Stimulated activated CD4-positive, alpha-beta T cell treated with anti-CD3 and anti-CD28 coated beads, Interleukin-12 subunit alpha, Interleukin-12 subunit beta, amount 100 ng/mL, for 24 hours (primary cell): ENCODE data around the gene EML6.

Experiments used
- DNase-seq, 2 experiments: peaks; one replicate each; pipeline ENCODE4 v3.0.0-alpha.2; 2020; ENCODE audit warnings: low read depth in 2 of 2

EML6 gene

DNA sequence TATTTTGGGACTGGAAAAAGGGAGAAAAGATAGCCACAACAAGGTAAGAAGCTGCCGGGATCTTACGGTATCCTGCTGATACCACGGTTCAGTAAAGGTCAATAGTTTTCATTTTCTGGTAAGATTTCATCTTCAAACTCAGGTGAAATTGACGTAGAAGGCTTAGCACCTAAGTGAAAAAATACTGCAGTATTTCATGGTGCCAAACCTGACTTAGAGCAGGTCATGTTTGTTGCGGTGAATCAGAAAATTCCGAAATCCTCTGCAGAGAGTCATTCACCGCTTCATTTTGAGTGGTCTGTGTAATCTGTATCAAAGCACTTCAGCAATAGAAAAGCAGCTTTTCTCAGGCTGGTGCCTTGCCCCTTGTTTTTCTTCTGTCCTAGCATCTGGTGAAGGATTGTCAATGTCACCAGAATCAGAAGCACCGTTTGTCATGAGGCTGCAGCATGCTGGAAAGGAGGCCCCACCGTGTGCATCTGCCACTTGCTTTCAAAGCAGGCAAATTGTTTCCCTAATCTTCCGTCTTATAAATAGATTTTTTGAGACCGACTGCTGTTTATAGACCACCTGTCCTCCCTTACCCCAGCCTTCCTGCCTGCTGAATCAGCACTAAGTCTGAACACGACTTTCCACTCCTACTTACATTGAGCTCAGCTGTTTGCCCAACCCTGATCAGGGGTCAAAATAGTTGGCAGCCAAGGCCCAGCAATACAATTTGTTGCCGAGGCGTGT, 156.3 kb downstream of the EML6 start:
- no peak for DNase-seq

- DNase-seq, result no peak
These were observed 157.0 kb downstream of the EML6 start for GRCh38 chr2:54880428-54880827.

DNA sequence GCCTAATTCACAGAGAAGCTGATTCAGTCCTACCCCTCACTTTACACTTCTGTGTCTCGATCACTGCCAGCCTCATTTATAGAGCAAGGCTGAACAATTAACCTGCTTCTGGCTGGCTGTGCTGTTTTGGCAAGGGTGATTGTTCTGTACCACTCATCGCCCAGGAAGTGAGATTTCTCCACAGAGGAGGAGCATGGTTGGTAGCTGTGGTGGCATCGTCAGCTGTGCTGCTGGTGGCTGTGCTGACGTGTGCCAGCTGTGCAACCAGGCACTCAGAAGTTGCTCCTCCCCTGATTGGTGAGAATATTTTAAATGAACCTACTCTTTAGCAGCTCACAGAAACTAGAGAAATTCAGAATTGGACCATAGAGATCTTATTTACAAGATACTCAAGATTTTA, 158.3 kb downstream of the EML6 start:
- no peak for DNase-seq

DNA sequence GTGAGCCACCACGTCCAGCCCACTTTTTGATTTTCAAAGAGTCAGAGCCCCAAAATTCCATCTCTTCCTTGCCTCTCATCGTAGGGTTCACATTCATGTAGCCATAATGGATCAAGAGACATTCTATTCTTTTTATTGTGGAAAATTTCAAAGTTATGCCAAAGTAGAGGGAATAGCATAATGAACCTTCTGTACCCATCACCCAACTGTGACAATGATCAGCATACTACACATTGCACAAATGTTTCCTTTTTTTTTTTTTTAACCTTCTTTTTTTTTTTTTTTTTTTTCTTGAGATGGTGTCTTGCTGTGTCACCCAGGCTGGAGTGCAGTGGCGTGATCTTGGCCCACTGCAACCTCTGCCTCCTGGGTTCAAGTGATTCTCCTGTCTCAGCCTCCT, 162.4 kb downstream of the EML6 start:
- no peak for DNase-seq

DNA sequence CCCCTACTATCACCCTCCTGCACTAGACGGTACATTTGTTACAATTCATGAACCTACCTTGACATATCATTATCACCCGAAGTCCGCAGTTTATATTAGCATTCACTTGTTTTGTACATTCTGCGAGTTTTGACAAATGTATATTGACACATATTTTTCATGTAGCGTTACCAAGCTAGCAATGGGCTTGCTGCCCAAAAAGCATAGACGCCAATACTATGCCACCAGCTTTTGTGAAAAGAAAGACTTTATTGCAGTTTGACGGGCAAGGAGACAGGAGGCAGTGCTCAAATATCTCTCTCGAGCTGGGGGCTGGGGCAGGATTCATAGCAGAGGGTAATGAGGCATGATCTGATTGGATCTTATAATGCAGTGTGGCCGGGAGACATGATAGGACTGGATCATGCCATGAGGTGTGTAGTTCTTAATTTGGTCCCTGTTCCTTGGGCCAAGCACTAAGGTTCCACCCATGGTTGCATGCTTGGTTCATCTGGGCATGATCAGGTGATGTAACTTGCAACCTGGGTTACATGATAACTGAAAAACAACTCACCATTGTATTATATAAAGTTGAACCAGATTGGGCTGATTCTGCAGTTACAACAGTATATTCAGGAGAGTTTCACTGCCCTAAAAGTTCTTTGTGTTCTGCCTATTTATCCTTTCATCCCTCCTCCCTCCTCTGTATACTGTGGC, 164.5 kb downstream of the EML6 start:
- no peak for DNase-seq

DNA sequence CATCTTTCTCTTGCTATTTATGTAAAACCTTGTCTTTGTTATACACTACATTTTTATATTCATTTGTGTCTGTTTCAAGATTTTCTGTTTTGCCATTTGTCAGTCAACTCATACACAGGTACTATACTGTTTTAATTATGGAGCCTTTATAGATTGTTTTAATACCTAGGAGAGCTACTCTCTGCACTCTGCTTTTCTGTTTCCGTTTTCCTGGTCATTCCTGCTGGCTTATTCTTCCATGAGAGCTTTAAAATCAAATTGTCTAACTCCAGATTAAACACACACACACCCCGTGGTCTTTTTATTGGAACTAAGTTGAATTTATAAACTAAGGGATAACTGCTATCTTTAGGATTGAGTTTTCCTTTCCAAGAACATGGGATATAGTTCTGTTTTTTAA, 165.6 kb downstream of the EML6 start:
- no peak for DNase-seq

DNA sequence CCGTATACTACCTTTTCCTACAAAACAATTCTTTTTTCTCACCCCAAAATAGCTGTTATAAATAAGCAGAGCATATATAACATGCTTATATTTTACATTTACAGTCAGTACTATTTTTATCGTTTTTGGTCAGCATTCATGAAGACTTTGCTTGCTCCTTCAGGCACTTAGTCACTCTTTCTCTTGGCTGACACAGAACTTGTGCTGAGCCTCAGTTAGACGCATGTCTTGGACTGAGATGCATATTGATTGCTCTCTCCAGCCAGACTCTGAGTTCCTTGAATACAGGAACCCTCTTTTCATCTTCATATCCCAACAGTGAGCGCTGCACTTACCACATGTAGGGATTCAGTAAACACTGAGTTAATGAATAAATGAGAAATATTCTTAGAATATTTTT, 168.4 kb downstream of the EML6 start:
- DNase-seq, result no peak

GRCh38 chr2:54894467-54894866, 171.0 kb downstream of the EML6 start:
- DNase-seq, result no peak

GRCh38 chr2:54895730-54896129, 172.3 kb downstream of the EML6 start:
- DNase-seq, result no peak

DNA sequence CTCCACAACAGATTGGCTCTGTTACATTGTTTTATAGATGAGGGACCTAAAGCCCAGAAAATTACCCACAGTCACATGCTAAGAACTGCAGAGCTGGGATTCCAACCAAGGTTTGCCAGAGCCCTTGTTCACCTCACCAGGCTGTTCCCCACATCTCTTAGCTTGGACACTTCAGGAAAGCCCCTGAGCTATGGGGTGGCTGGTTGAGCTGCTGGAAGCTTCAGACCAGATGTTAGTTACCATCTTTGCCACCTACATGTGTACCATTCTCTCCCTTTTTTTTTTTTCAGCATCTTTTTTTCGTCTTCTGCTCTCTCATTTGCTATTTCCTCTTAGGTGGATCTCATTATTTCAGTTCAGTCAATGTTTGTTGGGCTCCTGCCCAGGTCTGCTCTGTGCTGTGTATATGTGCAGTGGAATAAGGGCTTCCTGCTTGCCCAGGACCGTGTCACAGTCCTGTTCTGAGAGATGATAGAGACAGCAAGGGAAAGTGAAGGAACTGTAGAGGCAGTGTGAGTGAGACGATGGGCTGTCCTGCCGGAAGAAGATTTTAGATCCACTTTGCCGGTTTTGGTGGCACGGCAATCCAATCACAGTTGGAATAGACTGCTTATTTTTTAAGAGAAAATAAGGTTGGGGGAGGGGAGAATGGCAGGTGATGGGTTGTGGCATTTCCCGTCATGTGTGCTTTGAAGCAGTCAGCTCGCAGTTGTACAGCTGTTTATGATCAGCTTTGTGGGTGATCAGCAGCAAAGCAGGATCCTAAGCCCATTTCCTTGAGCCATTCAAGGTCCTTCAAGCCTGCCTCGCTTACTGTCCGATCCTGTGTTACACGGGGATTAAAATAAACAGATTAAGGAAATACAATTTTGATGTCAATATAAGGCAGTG, 174.2 kb downstream of the EML6 start:
- DNase-seq, result no peak

- DNase-seq, result no peak
These were observed 175.2 kb downstream of the EML6 start for GRCh38 chr2:54898456-54899226.

DNA sequence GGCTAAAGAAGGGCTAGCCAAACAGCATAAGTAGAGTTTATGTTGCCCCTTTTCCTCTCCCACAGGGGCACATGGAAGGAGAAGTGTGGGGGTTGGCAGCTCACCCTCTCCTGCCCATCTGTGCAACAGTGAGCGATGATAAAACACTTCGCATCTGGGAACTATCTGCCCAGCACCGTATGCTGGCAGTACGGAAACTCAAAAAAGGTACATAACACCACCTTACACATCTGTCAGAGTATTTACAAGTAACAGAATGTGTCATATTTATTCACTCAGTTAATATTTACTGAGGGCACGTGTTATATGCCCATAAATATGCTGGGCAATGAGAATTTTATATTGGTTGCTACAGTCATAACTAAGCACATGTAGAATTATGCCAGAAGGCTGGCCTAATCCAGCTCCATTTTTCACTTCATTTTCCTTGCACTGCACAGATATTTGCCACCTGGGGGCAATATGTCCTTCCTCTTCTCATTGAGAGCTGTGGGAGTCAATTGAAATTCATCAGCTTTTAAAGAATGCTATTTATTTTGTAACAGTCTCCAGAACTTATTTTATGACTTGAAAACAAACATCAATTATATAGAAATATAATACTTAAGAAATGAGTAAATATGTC, 176.2 kb downstream of the EML6 start:
- no peak for DNase-seq

- no peak for DNase-seq
These were observed 177.9 kb downstream of the EML6 start for GRCh38 chr2:54901224-54901986.

- DNase-seq, result no peak
These were observed 179.3 kb downstream of the EML6 start for GRCh38 chr2:54902763-54903162.

DNA sequence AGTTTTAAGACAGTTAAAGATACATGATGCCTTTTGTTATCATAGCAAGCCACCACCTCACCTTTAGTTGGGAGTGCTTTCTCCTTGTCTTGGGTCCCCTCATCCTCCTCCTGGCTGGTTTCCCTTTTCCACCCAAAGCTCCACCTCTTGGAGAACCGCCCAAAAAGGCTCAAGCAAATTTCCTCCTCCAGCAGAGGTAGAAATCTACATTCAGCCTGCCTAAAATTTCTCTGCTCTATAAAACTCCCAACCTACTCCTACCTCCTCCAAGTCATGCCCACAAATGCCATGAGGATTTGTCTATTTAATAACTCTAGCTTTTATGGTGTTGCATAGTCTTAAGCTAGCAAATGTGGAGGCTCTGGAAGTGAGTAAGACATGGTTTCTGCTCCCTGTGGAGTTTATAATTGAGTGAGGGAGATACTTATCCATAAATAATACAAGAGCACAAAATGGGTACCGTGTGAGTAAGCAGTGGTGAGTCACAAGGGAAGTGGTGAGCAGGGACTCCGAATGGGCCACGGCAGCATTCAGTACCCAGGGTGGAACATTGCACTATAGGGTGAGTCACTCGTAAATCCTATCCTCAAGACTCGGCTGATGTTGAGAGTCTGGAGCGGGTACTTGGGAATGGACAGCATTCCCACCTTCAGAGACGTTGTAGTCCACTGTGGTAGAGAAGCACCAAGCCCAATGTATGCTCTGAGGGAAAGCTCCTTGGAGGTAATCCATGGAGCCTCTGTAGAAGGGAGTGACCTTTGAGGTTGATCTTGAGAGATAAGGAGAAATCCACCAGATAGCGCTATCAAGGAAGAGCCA, 180.5 kb downstream of the EML6 start:
- peak; percentile 31 to 47 for DNase-seq

- DNase-seq, result no peak
These were observed 181.4 kb downstream of the EML6 start for GRCh38 chr2:54904836-54905235.

DNA sequence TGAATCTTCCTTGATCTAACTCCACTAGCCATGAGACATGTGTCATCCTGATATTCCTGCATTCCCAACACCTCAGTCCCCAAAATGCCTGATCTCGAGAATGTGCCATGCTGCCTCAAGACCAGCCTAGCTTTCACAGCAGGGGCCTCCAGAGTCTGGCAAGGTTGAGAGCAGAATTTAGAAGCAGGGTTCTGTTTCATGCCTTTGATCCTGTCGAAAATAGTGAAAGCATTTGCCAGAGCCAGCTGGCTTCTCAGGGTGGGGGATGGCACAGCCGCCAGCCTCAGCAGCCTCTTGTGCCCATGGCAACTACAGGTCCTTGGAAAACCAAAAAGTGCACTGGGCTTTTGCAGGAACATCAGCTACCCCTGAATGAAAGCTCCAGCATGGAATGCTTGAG, 183.3 kb downstream of the EML6 start:
- DNase-seq, result no peak

DNA sequence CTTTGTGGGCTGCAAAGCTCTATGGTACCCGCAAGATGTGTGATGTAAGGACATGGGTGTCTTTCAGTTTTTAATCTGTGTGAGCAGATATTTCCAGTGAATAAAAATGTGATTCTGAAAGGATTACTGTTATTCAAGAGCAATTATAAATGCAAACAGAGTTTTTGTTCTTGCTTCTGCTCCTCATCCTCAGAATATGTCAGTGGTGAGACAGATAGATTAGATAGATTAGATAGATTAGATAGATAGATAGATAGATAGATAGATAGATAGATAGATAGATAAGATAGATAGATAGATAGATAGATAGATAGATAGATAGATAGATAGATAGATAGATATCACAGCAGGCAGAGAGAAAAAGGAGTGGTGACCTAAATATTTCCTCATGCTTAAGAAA, 184.2 kb downstream of the EML6 start:
- DNase-seq, result no peak

DNA sequence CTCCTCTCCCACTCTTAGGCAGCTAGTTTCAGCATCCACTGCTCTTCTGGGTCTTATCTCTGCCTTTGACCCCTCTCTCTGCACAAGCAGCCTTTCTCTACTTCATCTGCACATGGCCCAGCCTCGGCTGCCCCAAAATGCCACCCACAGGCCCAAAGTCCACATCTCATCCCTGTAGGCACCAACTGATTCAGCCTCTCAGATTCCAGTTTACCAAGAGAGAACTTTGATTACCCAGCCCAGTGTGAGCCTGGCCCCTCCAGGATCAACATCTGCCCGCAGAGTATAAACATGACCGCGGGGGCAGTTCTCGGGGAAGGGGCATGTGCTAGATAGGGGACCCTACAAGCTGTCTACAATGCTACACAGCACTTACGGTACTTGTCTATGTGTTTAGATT, 185.1 kb downstream of the EML6 start:
- DNase-seq, result no peak

DNA sequence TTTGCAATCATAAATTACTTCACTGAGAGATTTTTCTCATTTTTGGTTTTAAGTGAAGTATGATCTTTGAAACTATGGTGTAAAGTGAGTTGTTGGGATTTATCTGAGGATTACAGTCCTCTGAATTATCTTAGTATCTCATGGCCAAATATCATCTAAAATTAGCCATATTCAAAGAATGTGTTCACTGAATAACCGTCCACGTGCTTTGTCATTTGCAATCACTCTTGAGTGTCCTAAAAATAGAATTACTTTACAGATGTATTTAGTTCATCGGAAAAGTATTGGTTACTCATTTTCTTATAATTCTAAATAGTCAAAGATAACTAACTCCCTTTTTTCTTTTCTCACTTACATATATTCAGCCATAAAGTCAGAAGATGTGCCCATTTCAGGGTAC, 185.5 kb downstream of the EML6 start:
- DNase-seq, result no peak
